GM19023 (cell line): ENCODE data around the gene GALNT10.

ENCODE experiments used
- ATAC-seq: cut with Tn5 transposase; IDR thresholded peaks from one replicate; pipeline ENCODE4 v1.9.1; 2021; ENCODE audit warnings: mild to moderate bottlenecking, moderate library complexity; ENCODE audit not compliant: unreplicated experiment

GALNT10 gene

GRCh38 chr5:154422298-154422697 is 231.8 kb downstream of the GALNT10 start:
- ATAC-seq, result no peak

DNA sequence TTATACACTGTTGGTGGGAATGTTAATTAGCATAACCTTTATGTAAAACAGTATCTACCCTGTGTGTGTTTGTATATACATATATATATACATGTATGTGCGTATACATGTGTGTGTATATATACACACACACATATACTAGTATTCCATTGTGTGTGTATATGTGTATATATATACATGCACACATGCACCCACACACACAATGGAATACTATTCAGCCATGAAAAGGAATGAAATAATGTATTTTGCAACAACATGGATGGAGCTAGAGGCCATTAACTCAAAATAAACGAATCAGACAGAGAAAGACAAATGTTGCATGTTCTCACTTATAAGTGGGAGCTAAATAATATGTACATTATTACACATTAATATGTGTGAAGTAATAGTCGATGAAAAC is 237.7 kb downstream of the GALNT10 start:
- ATAC-seq, result no peak

GRCh38 chr5:154429341-154429740 is 238.8 kb downstream of the GALNT10 start:
- no peak for ATAC-seq

GRCh38 chr5:154430466-154430865 is 239.9 kb downstream of the GALNT10 start:
- ATAC-seq, result no peak

DNA sequence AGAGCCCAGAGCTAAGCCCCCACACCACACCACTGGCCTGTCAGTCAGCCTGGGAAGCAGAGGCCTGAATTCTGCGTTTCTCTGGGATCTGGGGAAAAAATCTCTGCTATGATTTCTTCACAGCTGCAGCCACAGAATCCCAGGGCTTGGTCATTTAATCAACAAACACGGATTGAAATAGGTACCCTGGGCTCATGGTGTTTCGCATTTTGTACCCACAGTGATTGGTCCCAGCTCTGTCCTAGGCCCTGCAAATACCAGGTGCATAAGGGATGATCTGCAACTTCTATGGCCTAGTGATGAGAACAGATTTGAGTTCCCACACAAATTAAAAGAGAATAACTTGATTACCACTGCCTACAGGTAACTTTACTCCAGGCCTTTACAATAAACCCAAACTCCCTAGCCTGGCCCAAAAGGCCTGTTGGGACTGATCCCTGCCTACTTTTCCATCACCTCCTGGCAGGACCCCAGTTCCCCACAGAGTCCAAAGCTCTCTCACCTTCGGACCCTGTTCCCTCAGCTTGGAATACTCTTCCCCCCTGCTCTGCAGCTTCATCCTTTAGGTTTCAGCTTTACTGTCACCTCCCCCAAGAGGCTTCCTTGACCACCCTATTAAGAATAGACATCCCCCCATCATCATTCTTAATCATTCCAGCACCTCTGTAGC is 240.6 kb downstream of the GALNT10 start:
- ATAC-seq, result no peak

GRCh38 chr5:154435226-154435625 is 244.7 kb downstream of the GALNT10 start:
- no peak for ATAC-seq

DNA sequence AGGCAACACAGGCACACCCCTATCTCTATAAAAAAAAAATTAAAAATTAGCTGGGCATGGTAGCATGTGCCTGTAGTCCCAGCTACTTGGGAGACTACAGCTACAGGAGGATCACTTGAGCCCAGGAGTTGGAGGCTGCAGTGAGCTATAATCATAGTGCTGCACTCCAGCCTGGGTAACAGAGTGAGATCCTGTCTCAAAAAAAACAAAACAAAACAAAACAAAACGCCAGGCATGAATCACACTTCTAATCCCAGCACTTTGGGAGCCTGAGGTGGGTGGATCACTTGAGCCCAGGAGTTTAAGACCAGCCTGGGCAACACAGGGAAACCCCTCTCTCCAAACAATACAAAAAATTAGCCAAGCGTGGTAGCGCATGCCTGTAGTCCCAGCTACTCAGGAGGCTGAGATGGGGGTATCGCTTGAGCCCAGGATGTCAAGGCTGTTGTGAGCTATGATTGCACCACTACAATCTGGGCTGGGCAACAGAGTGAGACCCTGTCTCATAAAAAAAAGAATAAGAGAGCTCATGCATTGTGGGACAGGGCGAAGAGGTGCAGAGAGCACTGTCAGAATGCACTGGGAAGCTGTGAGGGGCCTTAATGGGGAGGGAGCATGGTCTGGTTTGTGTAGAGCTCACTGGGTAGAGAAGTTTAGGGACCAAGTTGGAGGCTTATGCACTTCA is 246.9 kb downstream of the GALNT10 start:
- ATAC-seq, result no peak

DNA sequence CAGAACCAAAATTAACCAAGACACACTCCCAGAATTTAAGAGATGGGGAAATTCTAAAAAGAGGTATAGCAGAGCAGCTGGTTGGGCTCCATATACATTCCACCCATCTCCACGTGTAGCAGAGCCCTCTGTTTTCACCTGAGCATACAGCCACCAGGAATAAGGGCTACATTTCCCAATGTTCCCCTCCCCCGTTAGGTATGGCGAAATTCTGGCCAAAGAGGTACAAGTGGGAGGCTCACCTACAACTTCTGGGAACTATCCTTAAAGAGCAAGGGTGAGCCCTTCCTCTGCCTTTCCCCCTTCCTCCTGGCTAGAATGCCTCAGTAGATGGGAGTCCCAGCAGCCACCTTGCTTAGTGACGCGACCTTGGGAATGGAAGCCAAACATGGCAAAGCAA is 250.0 kb downstream of the GALNT10 start:
- ATAC-seq, result no peak

DNA sequence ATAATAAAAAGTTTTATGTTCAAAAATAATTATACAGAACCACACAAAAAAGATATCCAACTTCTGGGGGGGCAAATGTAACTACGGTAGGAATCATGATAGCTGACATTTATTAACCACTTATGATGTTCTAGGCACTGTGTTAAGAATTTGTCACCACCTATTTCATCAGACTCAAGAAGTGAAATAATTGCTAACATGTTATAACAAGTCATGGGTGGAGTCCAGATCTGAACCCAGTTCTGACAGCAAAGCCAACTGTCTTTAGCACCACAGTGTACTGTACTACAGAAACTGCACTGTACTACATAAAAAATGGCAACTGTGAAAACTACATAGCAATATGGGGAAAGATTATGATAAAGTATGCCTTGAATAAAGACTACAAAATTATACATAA is 252.3 kb downstream of the GALNT10 start:
- ATAC-seq, result no peak

DNA sequence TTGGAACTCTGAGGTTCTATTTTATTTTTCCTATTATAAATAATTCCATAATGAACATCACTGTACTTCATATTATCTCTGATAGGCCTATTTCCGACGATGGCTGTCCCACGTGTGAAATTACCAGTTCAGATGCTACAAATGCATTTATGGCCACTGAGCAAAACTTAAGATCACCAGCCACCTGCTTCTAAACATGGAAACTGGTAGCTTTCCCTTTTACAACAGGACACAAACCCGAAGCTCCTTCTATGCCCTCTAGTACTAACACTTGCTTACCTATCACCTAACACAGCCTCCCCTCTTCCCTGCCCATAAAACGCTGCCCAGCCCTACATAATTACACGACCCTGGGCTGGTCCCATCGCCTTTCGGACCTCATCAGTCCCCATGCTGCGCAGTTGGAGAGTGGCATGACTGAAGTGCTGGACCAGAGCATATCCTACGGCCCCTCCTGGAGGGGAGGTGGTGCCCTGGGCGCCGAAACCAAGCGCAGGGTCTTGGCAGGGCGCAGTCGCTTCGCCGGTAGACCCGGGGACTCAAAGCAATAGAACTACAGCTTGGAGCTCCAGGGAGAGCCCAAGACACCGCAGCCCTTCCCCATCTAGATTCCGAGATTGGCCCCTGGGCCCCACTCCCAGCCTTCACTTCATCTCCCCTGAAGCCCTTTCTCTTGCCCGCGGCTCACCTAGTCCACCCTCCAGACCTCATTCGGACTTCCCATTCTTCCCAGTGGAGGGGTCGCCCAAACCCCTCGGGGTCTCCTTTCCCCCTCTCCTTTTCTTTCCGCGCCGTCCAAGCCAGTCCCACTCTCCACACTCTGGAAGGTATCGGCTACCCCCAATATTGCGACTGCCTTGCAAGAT is 254.3 kb downstream of the GALNT10 start:
- ATAC-seq, result peak; percentile 2

DNA sequence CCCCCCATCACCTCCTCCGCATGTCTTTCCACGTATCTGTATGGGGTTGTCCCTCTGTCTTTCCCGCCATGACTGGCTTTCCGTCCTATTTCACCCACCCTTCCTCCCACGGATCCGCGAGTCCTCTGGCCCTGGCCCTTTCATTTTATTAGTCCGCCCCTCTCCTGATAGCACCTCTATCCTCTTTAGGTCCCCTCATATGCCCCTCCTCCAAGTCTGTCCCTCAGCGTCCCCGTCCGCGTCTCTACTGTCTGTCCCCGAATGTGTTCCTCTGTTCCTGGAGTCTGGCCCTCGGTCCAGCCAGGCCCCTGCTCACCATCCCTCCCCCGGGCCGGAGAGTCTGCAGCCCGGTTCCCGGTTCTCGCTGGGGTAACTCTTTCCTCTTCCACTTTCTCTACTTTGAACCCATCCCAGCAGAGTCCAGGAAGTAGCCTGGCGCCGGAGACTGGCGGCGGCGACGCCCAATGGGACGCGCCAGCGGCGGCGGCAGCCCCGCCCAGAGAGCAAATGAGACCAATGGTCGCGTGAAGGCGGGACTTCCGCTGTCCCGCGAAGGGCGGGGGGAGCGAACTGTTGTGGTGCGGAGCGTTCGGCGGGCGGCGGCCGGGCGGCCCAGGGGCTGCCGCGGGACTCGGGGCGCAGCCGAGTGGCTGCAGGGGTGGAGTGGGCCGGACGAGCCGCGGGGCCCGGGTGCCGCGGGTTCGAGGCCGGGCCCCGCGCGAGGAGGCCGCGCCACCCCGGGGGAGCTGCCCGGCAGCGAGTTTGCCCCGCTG is 255.1 kb downstream of the GALNT10 start, which contains the start of gene SAP30L:
SAP30L (plus strand) TSS at position 576 of the 773 bp plus-strand sequence. CDS start 608 bp downstream, outside the sequence.
- ATAC-seq, result peak; percentile 94

- ATAC-seq, result peak; percentile 22
Observed at GRCh38 chr5:154446195-154447088, 255.9 kb downstream of the GALNT10 start.

DNA sequence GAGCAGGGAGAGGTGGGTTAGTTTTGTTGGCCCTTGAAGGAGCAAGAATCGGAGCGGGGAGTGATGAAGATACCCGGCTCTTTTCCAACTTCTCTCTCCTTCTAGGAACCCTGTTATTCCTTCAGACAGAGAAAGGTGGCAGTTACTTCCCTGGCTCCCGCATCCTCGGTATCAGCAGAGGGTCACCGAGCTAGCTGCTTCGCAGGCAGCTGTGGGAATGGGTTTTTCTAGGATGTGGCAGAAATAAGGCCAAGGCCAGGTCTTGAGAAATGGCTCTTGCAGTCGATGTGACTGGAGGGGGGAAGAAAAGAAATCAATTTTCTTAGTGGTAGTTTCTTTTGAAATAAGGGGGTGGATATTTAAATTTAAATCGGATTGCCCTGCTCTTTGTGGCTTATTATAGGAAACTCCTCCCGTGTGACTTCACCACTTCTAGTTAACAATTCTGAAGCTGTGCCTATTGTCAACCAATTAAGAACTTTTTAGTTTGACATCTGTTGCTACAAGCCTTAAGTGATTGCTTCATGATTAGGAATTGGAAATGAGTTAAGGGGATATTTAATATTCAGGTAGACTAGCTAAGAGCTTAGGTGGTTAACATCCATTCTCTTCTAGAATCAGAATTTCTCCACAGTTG is 256.7 kb downstream of the GALNT10 start:
- ATAC-seq, result no peak

DNA sequence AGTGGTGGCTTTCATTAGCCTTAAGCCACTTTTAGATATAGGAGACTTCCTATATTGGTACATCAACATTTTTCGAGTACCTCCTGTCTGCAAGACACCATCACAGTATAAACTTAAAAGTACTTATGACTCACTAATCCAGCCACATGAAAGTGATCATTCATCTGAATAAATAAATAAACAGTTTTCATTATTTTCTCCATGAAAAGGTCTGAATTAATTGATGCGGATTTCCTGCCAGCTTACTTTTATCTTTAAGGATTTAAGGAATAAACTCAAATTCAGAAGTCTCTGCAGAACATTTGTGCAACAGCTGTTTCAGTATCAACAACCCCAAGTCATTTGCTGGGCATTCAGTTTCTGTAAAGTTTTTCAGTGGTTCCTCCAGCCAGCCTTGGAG is 259.3 kb downstream of the GALNT10 start:
- ATAC-seq, result no peak

- no peak for ATAC-seq
Observed at GRCh38 chr5:154451957-154452356, 261.4 kb downstream of the GALNT10 start.

DNA sequence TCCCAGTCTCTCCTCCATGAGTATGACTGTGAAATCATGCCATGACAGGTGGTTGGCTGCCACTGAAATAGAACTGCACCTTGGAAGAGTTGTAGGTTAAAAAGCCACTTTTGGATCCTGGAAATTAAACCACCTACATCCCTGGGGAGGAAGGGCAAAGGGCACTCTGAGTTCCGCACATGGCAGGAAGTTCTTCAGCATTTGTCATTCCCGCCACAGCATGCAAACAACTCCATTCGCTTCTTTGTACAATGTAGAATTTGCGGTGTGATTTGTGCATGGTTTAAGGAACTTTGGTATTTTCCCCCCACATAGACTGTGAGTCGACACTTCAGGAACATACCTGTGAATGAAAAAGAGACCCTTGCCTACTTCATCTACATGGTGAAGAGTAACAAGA is 265.1 kb downstream of the GALNT10 start:
- ATAC-seq, result no peak

DNA sequence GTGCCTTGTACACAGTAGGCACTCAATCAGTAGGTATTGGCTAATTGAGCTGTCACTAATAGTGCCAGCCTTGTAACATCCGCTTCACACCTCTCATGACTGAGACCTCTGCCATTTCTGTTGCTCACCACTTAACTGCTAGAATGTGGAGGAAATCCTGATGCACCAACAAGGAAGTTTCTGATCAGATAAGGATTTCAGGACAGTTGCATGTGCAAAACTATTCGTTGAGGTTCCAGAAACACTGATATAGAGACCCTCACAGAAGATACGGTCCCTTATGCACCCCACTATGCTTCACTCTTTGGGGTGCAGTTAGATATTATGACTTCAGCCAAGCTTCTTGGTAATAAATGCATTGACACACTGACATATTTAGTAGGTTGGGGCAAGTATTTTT is 266.0 kb downstream of the GALNT10 start:
- ATAC-seq, result no peak

DNA sequence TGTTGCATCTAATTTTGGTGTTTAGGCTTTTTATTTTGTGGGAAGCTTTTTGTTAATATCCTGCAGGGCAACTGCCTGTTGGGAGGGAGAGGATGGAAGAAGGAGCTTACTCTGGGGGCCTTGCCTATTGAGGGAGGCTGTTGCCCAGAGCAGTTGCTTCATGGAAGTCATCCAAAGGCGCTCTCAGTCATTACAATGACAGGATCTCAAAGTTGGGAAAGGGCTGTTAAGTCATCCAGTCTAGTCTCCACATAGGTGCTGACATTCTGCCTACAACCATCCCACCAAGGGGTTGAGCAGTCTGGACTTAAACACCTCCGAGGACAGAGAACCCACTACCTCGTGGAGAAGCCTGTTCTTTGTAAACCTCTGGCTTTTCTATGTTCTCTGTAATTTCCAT is 268.5 kb downstream of the GALNT10 start:
- no peak for ATAC-seq

GRCh38 chr5:154460172-154460571 is 269.6 kb downstream of the GALNT10 start:
- ATAC-seq, result no peak
